Stimulated activated CD4-positive, alpha-beta T cell treated with anti-CD3 and anti-CD28 coated beads, Interleukin-12 subunit alpha, Interleukin-12 subunit beta, amount 100 ng/mL, for 4 hours (primary cell): ENCODE results near the gene RBMX.
"Not testable (repeated sequence)": the region's sequence is repeated elsewhere in the genome, so short reads cannot be mapped to it uniquely, and the experiment has no call there.

Source experiments
- DNase-seq: peaks from one replicate; pipeline ENCODE4 v3.0.0-alpha.2; 2020

The RBMX gene

DNA sequence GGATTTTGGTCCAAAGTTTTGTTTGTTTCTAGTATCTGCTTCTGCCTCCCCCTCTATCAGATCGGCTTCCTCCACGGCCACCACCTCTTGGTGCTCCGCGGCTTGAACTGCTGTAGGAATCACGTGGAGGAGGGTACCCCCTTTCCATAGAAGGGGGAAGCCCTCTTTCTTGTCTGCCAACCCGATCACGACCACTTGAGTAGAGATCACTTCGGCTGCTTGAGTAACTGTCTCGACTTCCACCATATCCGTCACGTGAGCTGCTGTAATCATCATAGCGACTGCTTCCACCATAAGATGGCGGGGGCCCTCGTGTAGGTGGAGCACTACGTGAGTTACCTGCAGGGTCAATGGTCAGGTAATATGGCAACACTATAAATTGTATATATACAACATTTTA lies 6.4 kb downstream of the RBMX start:
- not testable (repeated sequence) for DNase-seq

- not testable (repeated sequence) for DNase-seq
Measured at GRCh38 chrX:136873210-136873609, 7.3 kb downstream of the RBMX start.

- DNase-seq, result no peak
Measured at GRCh38 chrX:136872091-136872700, 8.3 kb downstream of the RBMX start.

- no peak for DNase-seq
Measured at GRCh38 chrX:136870064-136870463, 10.5 kb downstream of the RBMX start.

- DNase-seq, result no peak
Measured at GRCh38 chrX:136868283-136869055, 12.1 kb downstream of the RBMX start.

DNA sequence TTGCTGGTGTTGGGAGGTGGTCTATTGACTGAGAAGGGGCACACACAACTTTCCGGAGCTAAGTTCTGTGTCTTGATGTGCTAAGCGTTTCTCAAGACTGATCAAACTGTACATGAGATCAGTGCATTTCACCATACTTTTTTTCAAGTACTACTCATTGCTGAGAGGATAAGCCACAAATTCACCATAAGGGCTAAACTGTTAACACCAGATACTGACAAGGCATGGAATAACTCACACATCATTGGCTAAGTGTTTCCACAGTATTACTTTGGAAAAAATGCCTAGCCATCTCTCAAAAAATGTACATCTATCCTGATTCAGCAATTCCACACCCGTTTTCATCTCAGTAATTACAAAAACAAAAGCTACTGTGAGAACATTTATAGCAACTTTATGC lies 13.0 kb downstream of the RBMX start:
- DNase-seq, result no peak

- no peak for DNase-seq
Measured at GRCh38 chrX:136867096-136867491, 13.4 kb downstream of the RBMX start.

- no peak for DNase-seq
Measured at GRCh38 chrX:136866337-136867095, 14.0 kb downstream of the RBMX start.

- peak; percentile 10 for DNase-seq
Measured at GRCh38 chrX:136865270-136866158, 15.0 kb downstream of the RBMX start.

- DNase-seq, result no peak
Measured at GRCh38 chrX:136863826-136864225, 16.7 kb downstream of the RBMX start.

- no peak for DNase-seq
Measured at GRCh38 chrX:136862546-136862945, 18.0 kb downstream of the RBMX start.

- no peak for DNase-seq
Measured at GRCh38 chrX:136861877-136862276, 18.6 kb downstream of the RBMX start.

- DNase-seq, result no peak
Measured at GRCh38 chrX:136858007-136858756, 22.3 kb downstream of the RBMX start.

DNA sequence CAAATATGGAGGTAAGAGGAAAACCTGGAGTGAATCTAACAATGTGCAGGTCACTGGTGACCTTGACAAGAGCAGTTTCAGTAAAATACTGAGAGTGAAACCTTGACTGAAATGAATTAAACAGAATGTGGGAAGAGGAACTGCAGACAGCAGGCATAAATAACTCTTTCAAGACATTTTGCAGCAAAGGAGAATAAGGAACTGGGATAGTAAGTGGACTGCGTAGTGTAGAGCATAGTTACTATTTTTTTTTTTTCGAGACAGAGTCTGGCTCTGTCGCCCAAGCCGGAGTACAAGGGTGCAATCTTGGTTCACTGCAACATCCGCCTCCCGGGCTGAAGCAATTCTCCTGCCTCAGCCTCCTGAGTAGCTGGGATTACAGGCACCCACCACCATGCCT lies 24.0 kb downstream of the RBMX start:
- DNase-seq, result no peak

- DNase-seq, result no peak
Measured at GRCh38 chrX:136856050-136856449, 24.5 kb downstream of the RBMX start.

- DNase-seq, result no peak
Measured at GRCh38 chrX:136851526-136851925, 29.0 kb downstream of the RBMX start.

DNA sequence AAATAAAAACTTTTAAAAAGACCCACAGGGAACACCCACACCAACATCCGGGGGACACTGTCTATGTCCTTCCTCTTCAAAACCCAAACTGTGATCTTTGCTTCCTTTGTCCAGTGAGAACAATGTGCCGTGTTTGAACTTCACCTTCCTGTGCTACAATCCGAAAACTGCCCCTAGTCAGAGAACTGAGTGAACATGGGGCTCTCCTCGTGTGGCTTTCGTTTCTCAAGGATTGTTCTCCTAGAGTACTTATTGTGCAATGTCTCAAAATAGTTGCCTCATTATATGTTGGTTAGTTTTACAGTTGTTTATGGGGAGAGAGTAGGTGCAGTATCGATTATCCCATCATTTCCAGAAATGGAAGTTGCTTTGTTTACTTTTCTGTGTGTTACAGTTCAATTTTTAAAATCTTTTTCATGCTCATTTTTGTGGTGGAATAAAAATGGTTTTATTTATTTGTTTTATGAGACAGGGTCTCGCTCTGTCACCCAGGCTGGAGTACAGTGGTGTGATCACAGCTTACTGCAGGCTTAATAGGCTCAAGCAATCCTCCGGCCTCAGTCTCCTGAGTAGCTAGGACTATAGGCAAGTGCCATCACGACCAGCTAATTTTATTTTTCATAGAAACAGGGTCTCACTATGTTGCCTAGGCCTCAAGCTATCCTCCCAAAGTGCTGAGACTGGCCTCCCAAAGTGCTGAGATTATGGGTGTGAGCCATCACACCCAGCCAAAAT lies 29.9 kb downstream of the RBMX start:
- no peak for DNase-seq

GRCh38 chrX:136849395-136849794 lies 31.1 kb downstream of the RBMX start:
- no peak for DNase-seq

DNA sequence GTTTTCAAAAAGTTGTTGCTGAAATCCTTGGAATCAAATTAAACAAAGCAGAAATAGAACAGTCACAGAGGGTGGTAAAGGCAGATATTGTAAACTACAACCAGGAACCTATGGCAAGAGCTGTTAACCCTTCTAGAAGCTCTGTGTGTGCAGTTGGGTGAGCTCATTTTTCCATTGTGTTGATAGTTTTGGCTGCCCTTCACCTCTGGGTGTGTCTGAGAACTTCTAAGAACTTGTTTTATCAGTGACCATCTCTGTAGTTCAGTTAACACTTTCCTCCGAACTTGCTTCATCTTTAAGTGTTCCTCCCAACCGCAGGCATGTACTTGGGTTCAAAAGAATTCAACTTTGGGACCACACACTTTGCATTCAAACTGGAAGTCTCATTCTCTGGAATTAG lies 32.7 kb downstream of the RBMX start:
- no peak for DNase-seq

- no peak for DNase-seq
Measured at GRCh38 chrX:136839196-136839595, 41.3 kb downstream of the RBMX start.

GRCh38 chrX:136835761-136836160 lies 44.8 kb downstream of the RBMX start:
- DNase-seq, result no peak
